ENCODE data around the gene PLPP1.
"Not testable (repeated sequence)": the region's sequence is repeated elsewhere in the genome, so short reads cannot be mapped to it uniquely, and the experiment has no call there.

PLPP1 gene

DNA sequence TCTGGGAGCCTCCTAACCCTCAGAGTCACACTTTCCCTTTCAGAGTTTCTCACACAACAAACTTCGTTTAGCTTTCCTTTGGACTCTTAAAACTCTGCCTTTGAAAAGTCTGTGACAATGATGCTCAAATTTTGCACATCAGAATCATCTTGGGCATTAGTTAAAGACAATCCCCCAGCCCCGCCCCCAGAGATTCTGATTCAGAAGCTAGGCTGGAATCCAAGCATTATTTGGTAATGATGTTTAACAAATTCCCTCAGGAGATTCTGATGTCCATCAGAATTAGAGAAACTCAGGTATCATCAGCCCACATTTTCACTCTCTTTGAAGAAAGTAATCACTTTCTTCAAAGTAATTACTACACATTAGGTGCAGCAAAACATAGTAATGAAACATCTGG, 9.6 kb upstream of the PLPP1 start:
- no peak for DNase-seq

DNA sequence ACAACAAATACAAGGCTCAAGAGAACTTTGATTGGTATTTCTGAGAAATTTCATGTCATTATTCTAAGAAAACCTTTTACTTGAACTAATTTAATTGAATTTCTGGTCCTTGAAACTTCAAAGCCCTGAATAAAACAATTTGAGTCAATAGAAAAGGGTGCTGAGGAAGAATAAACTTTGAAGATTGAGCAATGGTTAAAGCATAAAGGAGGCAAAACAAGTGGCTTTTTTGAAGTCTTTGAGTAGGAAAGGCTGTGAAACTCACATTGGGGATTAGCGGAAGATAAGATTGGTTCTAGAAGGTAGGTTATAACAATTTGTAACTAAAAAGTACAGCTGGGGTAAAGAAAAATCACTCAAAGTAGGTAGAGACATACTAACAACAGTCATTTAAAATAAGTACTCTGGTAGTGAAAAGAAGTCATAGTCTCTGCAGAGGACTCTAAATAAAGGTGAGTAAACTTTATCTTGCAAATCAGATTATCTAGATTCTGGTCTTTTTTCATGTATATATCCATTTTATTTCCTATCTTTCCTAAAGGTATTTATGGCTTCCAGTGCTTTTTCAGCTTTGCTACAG, 6.4 kb upstream of the PLPP1 start:
- DNase-seq: no peak

DNA sequence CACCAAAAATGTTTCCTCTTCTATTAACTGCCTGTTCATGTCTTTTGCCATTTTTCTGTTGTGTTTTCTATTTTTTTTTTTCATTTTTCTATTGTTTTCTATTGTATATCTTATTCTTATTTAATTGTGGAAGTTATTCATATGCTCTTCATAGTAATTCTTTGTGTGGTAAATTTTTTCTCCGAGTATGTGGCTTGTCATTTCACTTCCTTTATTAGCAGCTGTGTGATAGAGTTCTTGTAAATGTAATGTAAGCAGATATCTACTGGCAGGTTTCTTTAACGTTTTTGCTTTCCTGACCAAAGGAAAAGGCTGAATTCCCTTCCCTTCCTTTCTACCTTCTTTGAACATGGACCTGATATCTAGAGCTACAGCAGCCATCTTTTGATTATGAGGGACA, 5.8 kb upstream of the PLPP1 start:
- no peak for DNase-seq

DNA sequence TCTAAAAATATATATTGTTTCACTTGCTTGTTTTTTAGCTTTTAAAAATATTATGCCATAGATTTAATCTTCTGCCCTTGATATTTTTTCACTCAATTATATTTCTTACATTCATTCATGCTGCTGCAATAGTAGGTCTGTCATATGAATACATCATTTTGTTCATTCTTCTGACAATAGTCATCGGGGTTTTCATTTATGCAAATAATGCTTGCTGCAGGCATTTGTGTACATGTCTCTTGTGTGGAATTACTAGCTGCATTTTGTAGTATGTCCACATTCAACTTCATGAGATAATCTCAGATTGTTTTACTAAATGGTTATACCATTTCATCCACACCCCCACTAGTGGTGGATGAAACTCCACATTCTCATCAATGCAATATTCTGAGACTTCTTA, 5.3 kb upstream of the PLPP1 start:
- no peak for DNase-seq

DNA sequence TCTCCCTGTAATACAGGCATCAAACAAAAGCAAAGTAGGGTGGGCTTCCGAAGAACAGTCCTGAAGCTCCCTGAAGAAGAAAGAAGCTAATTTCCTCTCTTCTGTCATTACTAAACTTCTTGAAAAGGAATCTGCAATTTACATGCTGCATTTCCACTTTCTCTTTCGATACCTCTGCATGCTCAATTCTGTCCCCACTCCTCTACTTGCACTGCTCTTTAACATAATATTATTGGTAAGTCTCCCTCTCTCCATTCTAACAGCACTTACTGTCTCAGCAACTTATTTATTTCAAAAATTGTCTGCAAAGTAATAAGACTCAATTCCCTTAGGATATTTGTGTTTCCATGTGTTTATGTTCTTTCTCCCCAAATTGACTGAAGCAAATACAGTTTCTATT, 3.9 kb upstream of the PLPP1 start:
- DNase-seq: no peak

DNA sequence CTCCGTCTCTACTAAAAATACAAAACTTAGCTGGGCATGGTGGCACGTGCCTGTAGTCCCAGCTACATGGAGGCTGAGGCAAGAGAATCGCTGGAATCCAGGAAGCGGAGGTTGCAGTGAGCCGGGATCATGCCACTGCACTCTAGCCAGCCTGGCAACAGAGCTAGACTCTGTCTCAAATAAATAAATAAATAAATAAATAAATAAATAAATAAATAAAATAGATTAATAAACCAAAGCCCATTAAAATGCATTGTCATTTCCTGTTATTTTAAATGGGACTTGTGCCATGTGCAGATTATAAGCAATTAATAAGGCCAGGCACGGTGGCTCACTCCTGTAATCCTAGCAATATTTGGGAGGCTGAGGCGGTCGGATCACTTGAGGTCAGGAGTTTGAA, 2.6 kb upstream of the PLPP1 start:
- DNase-seq: not testable (repeated sequence)

DNA sequence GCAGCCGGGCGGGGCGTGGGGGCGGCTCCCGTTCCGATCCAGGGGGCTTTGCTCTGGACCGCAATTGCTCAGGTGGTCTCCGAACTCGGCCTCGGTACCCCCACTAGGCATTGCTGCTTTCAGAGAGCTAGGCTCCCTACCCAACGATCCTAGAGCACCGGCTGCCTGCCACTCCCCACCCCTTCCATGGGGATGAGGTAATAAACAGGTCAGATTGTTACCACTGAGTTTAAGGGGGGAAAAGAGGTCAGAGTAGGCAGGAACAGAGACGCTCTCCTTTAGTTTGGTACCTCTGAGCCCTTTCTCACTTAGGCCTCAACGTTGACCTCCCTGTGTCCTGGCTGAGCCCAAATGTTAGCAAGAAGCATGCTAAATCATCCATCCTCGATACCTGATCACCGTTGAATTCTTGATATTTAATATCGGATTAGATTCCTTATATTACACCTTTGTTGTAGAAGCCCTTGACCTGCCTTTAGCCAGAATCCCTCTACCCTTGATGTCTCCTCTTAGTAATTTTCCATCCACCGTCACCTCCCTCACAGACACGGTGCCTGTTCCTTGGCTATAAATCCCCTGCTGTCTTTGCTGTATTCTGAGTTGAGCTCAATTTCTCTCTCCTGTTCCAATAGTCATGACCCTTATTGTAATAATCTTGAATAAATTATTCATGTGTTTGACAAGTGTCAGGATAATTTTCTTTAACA, 588 bp upstream of the PLPP1 start:
- DNase-seq: no peak

DNA sequence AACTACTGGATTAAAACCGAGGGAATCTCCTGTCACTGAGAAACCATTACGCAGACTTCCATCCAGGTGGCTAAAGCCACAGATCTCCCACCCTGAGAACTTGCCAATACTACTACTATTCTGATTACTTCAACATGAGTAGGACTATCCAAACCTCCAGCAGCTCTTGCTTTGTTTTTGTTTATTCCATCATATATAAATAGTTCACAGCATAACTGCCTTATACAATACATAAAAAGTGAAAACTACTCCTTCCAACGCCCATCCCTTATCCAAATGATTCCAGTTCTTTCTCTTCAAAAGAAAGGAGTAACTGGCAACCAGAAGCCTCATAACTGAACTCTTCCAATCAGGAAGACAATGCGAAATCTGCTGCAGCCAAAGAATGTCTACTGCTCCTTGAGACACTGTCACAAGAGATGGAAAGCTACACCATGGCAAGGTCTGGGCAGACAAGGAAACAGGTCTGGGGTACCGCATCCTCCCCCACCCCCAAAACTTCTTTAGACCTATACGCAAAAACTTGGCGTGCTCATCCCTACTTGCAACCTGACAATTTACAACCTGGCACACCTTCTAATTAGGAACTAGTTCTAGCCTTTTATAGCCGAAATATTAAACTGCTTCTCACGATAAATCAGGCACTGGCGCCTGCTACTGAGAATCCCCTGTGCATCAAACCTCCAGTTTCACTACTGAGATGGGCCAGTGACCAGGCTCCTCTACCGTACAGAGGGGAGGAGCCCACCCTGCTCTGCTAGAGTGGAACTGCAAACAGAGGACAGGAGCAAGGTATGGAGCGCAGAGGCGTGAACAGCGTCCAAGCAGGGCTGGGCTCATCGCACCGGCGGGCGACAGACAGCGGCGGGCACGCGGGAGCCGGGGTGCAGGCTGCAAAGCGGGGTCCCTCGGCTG, 986 bp downstream of the PLPP1 start:
- DNase-seq: no peak

DNA sequence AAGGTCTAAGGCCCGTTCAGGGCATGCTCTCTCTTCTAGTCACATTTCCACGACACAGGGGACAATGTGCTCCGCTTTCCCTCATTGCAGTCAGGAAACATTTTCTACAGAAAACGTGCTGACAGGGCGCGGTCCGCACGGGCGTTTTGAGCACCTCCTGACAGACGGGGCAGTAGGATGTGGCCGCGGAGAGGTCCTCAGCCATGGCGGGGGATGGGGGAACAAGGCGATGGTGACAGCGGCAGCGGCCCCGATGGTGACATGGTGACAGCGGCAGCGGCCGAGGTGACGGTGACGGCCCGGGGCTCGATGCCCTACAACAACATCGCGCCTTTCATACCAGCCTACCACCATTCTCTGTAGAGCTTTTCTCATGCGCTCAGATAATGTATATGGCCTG, 4.1 kb downstream of the PLPP1 start:
- no peak for DNase-seq

DNA sequence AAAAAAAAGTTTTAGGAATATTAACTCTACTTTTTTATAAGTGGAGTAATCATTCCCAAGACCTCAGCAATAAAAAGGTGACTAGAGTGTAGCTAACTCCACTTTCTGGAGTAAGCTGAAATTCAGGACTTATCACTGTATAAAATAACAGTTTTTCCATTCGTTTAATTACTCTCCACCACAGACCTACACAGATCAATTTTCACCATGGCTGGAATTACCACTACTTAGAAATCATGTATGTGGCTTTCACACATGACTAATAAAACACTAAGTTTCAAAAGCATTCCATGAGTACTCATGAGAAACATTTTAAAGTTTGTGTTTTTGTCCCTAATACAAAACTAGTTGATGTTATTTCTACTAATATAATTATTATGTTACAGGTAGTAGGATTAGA, 9.9 kb downstream of the PLPP1 start:
- DNase-seq: no peak

DNA sequence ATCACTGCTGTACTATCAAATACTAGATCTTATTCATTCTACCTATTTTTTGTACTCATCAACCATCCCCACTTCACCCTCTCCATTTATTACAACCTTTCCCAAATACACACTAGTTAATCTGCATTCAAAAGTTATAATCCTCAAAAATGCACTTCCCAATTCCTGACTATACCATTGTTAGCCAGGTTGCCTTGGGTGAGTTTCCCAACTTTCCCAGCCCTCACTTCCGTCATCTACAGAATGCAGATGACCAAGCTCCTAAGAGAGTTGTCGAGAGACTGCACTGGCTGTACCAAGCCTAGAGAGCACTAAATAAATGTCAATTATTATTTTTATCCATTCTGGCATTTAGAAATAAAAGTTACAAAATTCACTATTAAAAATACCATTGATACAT, 11.5 kb downstream of the PLPP1 start:
- no peak for DNase-seq

DNA sequence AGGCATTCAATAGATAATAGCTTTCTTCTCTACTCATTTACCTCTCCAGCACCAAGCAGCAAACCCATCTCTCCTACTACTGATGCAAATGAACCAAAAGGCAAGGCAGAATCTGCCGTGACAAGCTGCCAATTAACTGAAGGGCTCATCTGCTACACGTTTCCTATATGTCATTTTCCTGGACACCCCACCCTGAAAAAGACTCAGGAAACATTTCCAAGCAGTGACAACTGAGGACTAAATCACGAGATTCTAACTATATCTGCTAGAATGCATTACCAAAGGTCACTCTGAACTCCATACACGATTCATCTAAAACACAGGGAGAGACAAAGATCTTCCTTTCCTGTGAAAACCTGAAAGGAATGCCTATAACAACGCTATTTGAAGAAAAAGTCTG, 12.9 kb downstream of the PLPP1 start:
- DNase-seq: no peak

DNA sequence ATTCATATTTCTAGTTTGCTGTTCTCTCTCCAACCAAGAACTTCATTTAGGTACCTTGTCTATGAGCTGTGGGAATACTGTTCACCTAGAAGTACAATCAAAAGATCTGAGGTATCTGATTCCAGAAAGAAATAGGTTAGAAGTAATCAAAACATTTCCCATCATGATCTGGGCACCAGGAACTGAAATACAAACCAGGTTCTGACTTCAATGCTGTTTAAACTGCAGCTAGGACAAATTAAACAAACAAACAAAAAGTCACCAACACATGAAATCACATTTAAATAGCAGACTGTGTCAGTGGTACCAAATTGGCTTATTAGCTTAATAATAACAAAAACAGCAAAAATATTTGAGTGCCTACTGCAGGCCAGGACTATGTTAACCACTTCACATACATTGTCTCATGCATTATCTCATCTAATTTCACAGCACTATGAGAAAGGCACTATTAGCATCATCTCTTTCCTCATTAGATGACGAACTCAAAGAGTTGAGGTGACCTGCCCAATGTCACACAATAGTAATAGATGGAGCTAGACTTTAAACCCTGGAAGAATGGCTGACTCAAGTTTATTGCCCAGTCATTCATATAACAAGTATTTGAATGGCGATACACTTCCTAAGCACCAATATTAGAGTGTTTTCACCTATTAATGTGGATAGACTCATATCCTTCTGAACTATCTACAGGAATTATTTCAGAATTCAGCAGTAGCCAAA, 14.5 kb downstream of the PLPP1 start:
- DNase-seq: no peak

DNA sequence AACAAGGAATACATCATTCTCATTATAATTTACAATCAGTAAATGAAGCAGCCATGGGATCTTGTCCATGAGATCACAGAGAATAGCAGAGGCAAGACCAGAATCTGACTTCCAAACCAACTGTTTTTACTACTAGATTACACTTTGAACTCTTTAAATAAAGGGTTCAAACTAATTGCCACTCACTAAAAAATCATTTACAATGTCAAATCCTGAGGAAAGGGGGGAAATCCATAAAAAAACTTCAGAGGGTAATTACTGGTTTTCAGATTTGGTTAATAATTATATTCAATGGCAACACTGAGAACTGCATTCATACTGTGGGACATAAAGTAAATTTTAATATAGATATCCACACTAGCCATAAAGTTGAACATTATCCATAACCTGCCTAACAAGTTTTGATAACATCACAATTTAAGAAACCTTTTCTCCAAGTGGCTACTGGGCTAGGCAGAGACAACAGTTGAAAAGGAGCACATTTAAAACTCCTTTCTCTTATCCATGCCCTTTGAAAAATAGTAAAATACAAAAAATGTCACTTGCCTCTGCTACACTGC, 15.9 kb downstream of the PLPP1 start:
- DNase-seq: no peak

DNA sequence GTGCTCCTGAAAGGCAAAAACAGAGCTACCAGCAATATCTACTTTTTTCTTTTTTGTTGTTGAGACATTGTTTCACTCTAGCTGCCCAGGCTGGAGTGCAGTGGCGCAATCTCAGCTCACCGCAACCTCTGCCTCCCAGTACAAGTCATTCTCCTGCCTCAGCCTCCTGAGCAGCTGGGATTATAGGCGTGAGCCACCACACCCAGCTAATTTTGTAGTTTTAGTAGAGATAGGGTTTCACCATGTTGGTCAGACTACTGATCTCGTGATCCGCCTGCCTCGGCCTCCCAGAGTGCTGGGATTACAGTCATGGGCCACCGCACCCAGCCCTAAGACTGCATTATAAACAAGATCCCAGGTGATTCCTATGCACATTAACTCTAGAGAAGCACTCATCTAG, 17.0 kb downstream of the PLPP1 start:
- no peak for DNase-seq

DNA sequence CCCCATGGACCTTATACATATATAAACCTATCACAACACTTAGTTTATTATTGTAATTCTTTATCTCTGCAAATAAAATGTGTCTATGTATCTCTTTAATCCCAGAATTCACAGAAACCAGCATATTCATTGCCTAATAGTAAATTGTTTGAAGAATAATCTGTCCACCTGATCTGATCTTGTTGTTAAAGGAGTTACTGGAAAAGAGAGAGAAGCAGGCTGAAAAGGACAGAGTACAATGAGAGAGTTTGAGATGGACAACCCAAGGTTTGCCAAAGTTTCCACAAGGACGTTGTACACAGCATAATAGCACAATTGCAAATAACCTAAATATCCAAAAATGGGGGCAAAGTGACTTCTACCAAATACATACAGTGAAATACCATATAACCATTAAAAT, 23.8 kb downstream of the PLPP1 start:
- DNase-seq: no peak

DNA sequence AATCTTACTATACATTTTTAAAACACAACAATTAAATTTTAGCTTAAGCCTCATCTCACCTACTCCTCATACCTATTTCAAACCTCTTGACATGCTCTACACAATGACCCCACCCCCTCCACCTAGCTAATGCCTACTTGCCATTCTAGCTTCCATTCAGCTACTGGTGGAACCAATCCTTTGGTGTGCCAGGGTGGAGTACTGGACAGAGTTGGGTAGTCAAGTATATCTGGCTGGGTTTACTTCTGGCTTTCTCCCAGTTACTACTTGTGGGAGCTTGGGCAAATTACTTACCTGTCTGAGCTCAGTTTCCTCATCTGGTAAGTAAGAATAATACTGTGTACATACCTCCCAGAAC, 24.3 kb downstream of the PLPP1 start:
- no peak for DNase-seq

DNA sequence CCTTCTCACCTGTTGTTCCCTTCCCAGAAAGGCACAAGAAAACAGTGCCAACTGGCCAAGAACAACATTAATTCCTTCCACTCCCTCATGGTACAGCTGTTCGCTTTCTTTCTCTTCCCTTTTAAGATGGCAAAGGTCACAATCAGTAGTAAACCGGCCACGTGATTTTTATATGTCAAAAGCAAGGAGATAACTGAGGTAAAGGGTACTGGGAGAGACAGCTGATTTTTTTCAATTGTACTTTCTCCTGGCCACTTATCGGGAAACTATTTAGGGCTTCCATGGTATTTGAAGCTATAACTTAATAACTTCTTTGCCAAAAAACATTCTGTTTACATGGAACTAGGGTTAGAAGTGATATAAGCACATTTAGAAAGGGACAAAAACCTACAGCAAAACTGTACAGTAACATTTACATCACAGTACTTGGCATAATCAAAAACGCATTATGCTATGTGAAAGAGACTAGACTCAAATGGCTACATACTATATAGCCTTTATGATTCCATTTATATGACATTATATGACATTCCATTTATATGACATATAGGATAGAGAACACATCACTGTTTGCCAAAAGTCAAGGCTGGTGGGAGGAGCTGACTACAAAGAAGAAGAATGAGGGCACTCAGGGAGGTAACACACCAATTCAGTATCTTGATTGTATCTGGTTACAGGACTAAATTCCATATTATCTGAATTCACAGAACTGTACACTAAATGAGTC, 24.8 kb downstream of the PLPP1 start:
- no peak for DNase-seq

DNA sequence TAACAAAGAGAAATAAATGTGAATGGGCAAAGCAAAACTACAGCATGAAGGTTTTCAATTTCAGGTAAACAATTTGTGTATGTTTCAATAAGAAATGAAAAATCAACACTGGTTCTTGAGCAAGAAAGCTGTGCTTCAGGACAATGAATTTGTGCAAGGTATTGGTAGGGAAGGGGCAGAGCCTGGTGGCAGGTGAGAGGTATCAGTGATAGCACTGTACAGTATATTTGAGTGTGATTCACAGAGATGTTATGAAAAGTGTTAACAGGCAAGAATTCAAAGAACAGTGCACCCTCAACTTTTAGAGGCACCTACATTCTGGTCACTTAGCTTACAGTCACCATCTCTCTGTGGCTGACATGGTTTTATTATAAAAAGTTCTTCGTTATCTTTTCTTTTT, 25.7 kb downstream of the PLPP1 start:
- no peak for DNase-seq

DNA sequence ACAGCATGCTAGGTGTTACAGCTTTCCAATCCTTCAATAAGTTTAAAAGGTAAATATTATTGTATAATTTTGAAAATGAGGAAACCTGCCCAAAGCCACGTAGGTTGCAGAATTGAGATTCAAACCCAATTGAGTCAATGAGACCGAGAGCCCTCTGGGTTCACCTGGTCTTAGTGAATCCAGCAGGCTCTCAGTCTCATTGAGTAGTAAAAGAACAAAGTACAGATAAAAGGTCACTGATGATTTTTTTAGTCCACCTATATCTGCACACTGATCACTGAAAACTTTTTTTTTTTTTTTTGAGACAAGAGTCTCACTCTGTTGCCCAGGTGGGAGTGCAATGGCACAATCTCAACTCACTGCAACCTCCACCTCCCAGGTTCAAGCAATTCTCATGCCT, 27.2 kb downstream of the PLPP1 start:
- no peak for DNase-seq

DNA sequence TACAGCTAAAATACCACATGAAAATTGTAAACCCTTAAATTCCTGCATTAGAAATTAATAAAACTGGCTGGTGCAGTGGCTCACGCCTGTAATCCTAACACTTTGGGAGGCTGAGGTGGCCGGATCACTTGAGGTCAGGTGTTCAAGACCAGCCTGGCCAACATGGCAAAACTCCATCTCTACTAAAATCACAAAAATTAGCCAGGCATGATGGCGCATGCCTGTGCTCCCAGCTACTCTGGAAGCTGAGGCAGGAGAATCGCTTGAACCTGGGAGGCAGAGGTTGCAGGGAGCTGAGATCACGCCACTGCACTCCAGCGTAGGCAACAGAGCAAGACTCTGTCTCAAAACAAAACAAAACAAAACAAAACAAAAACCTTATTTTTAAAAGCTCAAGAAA, 29.1 kb downstream of the PLPP1 start:
- not testable (repeated sequence) for DNase-seq

DNA sequence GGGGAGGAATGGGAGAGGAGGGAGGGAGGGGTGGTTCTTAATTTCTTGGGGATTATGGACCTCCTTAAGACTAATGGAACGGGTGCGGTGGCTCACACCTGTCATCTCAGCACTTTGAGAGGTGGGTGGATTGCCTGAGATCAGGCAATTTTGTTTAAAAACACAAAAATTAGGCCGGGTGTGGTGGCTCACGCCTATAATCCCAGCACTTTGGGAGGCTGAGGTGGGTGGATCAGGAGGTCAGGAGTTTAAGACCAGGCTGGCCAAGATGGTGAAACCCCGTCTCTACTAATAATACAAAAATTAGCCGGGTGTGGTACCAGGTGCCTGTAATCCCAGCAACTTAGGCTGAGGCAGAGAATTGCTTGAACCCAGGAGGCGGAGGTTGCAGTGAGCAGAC, 30.8 kb downstream of the PLPP1 start:
- DNase-seq: not testable (repeated sequence)

DNA sequence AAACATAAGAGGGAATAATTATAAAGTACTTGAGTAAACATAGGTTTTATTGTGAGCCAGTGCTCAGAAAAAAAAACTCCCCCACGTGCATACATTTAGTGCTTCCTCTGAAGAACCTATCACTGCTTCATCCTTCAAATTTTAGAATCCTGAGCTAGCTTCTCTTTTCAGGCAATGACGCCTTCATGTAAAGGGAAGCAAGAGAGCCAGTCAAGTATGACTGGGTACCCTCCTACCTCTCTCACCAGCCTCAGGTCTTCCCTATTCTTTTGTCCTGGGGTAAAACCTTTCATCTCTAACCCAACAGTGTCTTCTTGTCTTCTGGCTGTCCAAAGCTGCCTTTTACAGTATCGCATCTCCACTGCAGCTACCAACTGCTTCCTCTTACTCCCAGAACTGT, 32.0 kb downstream of the PLPP1 start:
- DNase-seq: no peak

Data from NCI-H1417 treated with DMSO at 0.1 percent for 48 hours (cell line).